CD14-positive monocyte (primary cell): Measurements from ENCODE around the gene TBC1D5. TPM values are rescaled to one million over a fixed set of nuclear protein-coding genes. Genes with fewer than 3 reads are reported as not detected.
A peak's percentile ranks its signal among the peaks of the same experiment; 100 is the strongest.

Experiments used
- DNase-seq, 3 donors: peaks; one replicate each; pipeline ENCODE4 v3.0.0-alpha.2; 2011 to 2022
- H2AFZ ChIP-seq: 2 replicates; pipeline ENCODE4 v1.6.0; 2012; ENCODE audit warnings: mild to moderate bottlenecking, low read depth, low read length, inconsistent platforms; ENCODE audit not compliant: insufficient read depth, poor library complexity, severe bottlenecking
- H3K27ac ChIP-seq, 2 donors: 1 replicate in 1 of 2; 2 replicates in 1 of 2; pipeline ENCODE4 v1.5.1; 2012 to 2013; ENCODE audit warnings: low read length in 2 of 2, control low read depth in 1 of 2, inconsistent platforms in 1 of 2, low read depth in 1 of 2, mild to moderate bottlenecking in 1 of 2
- H3K27me3 ChIP-seq, 2 donors: one replicate each; pipeline versions ENCODE4 v1.6.0 to v1.6.1; 2011 to 2013; ENCODE audit warnings: low read length in 2 of 2; ENCODE audit not compliant: control insufficient read depth in 2 of 2, insufficient read depth in 2 of 2
- H3K36me3 ChIP-seq, 2 donors: replicated peaks in 1 of 2; 1 replicate in 1 of 2; 2 replicates in 1 of 2; pipeline versions ENCODE4 v1.5.1 to v1.6.1; 2012 to 2013; ENCODE audit warnings: low read length in 2 of 2, control low read depth in 1 of 2, inconsistent platforms in 1 of 2, mild to moderate bottlenecking in 1 of 2; ENCODE audit not compliant: insufficient read depth in 2 of 2, control insufficient read depth in 1 of 2
- H3K4me1 ChIP-seq, 2 donors: 1 replicate in 1 of 2; 2 replicates in 1 of 2; pipeline versions ENCODE4 v1.5.1 to v1.6.1; 2012 to 2013; ENCODE audit warnings: low read length in 2 of 2, control low read depth in 1 of 2, inconsistent platforms in 1 of 2, mild to moderate bottlenecking in 1 of 2, moderate library complexity in 1 of 2; ENCODE audit not compliant: insufficient read depth in 2 of 2, control insufficient read depth in 1 of 2
- H3K4me2 ChIP-seq: replicated peaks from 2 replicates; pipeline ENCODE3; 2012; ENCODE audit warnings: low read length, moderate library complexity, mild to moderate bottlenecking; ENCODE audit not compliant: poor library complexity, severe bottlenecking; ENCODE audit errors: extremely low read depth
- H3K4me3 ChIP-seq, 3 experiments: fragments of 200-600 bp in 1 of 3; sonication (generic) in 1 of 3; replicated peaks in 1 of 3; 1 replicate in 2 of 3; 2 replicates in 1 of 3; pipeline ENCODE4 v1.5.1; 2011 to 2013; ENCODE audit warnings: low read length in 3 of 3, mild to moderate bottlenecking in 3 of 3, control low read depth in 2 of 3, low read depth in 2 of 3, inconsistent platforms in 1 of 3, moderate library complexity in 1 of 3
- H3K79me2 ChIP-seq: 2 replicates; pipeline ENCODE4 v1.6.0; 2012; ENCODE audit warnings: mild to moderate bottlenecking, control low read depth, inconsistent platforms, low read length, moderate library complexity; ENCODE audit not compliant: insufficient read depth
- H3K9ac ChIP-seq: 2 replicates; pipeline ENCODE4 v1.6.0; 2017; ENCODE audit warnings: low read length, mild to moderate bottlenecking; ENCODE audit not compliant: insufficient read depth, poor library complexity, severe bottlenecking
- H3K9me3 ChIP-seq, 2 donors: replicated peaks in 1 of 2; 1 replicate in 1 of 2; 2 replicates in 1 of 2; pipeline versions ENCODE4 v1.5.1 to v1.6.1; 2012 to 2013; ENCODE audit warnings: low read length in 2 of 2, control low read depth in 1 of 2; ENCODE audit not compliant: control insufficient read depth in 1 of 2, insufficient read depth in 1 of 2
- H4K20me1 ChIP-seq: 2 replicates; pipeline ENCODE4 v1.6.0; 2012; ENCODE audit warnings: mild to moderate bottlenecking, low read length, control low read depth, moderate library complexity; ENCODE audit not compliant: insufficient read depth
- H3K27ac Mint-ChIP-seq, 7 donors: one replicate each; pipeline ENCODE4 v1.8.0; 2020; ENCODE audit warnings: mild to moderate bottlenecking in 7 of 7, mixed read lengths in 7 of 7, moderate library complexity in 6 of 7, inconsistent platforms in 2 of 7
- H3K27me3 Mint-ChIP-seq, 3 donors: one replicate each; pipeline ENCODE4 v1.8.0; 2021 to 2022; ENCODE audit warnings: low read depth in 3 of 3, mild to moderate bottlenecking in 3 of 3, mixed read lengths in 3 of 3, moderate library complexity in 3 of 3, inconsistent platforms in 1 of 3
- H3K36me3 Mint-ChIP-seq, 2 donors: one replicate each; pipeline ENCODE4 v1.8.0; 2020; ENCODE audit warnings: mixed read lengths in 2 of 2, inconsistent platforms in 1 of 2, mild to moderate bottlenecking in 1 of 2
- H3K4me1 Mint-ChIP-seq: one replicate; pipeline ENCODE4 v1.8.0; 2020; ENCODE audit warnings: mild to moderate bottlenecking, mixed read lengths
- H3K4me3 Mint-ChIP-seq, 2 donors: one replicate each; pipeline ENCODE4 v1.8.0; 2020; ENCODE audit warnings: mild to moderate bottlenecking in 2 of 2, mixed read lengths in 2 of 2, moderate library complexity in 1 of 2
- H3K9me3 Mint-ChIP-seq, 7 donors: one replicate each; pipeline ENCODE4 v1.8.0; 2020 to 2022; ENCODE audit warnings: mixed read lengths in 7 of 7, mild to moderate bottlenecking in 6 of 7, moderate library complexity in 6 of 7, inconsistent platforms in 2 of 7
- CTCF ChIP-seq: fragments of 200-600 bp; IDR thresholded peaks from one replicate; pipeline ENCODE4 v1.8.0; 2022; ENCODE audit warnings: antibody characterized with exemption, mild to moderate bottlenecking
- WGBS: methylation state at CpG from one replicate; pipeline ENCODE4 v1.1.5; 2013; ENCODE audit warnings: missing lambda C conversion rate; ENCODE audit not compliant: insufficient coverage; 5-methylcytosine and 5-hydroxymethylcytosine counted together
- intact Hi-C, 2 donors: fragments of 100-400 bp; cut with micrococcal nuclease; formaldehyde crosslinking; loops; one replicate each; pipeline versions ENCODE4 v1.15.0 to v1.15.1; 2023
- polyA plus RNA-seq, 3 donors: library from polyadenylated mRNA; depleted of rRNA in 1 of 3; unstranded in 2 of 3; stranded (reverse) in 1 of 3; fragments of 300-500 nt in 2 of 3; fragments of >200 nt in 1 of 3; fragmentation: Illumina TruSeq in 2 of 3; gene quantifications; 1 replicate in 2 of 3; 2 replicates in 1 of 3; pipeline ENCODE4 v1.2.3, GENCODE V29; 2012 to 2021

Gene TBC1D5
- polyA plus RNA-seq, 3 donors = 17.6 to 35.3 (median 21.0) TPM

- Histone ChIP-seq H3K4me1 (no peaks in the 10 kb centered on the region), H2AFZ (no peak overlapping the region), H3K4me2 (no peak overlapping the region), H3K9me3 (no peaks in the 10 kb centered on the region), H3K4me3 (no peak overlapping the region), H3K27me3 (no peaks in the 10 kb centered on the region), H3K9ac (no peak overlapping the region), H4K20me1 (no peaks in the 10 kb centered on the region), H3K36me3 (peaks cover 0 to 11% of the 10 kb centered on the region in 2 donors), H3K79me2 (no peaks in the 10 kb centered on the region), H3K27ac (no peak overlapping the region)
- WGBS = no CpG with 5 or more reads among the region's 1 CpG
- Mint-ChIP-seq H3K4me3 (no peak overlapping the region), H3K36me3 (peaks cover 32 to 42% of the 10 kb centered on the region in 2 donors), H3K27ac (no peak overlapping the region), H3K27me3 (peaks cover 0 to 2% (median 0%) of the 10 kb centered on the region in 3 donors), H3K9me3 (peaks cover 0 to 12% (median 8%) of the 10 kb centered on the region in 7 donors), H3K4me1 (peaks cover 7% of the 10 kb centered on the region)
- DNase-seq = no peak
- intact Hi-C loops = no loop called here
- TF ChIP-seq CTCF = no peak
Observed at GRCh38 chr3:17218587-17218986, 523.8 kb downstream of the TBC1D5 start.

GRCh38 chr3:17217588-17217987 is 524.8 kb downstream of the TBC1D5 start:
- no peak for DNase-seq
- no peak overlapping the region for H3K4me3 ChIP-seq
- peak overlapping the region in 1 of 7 donors; percentile 2 for H3K27ac Mint-ChIP-seq
- intact Hi-C loops = no loop called here
- H3K36me3 Mint-ChIP-seq = peaks cover 30 to 37% of the 10 kb centered on the region in 2 donors
- H3K4me1 ChIP-seq = no peaks in the 10 kb centered on the region
- peaks cover 0 to 2% (median 0%) of the 10 kb centered on the region in 3 donors for H3K27me3 Mint-ChIP-seq
- no peak overlapping the region for H3K4me2 ChIP-seq
- H3K9me3 Mint-ChIP-seq = peaks cover 0 to 11% (median 7%) of the 10 kb centered on the region in 7 donors
- H4K20me1 ChIP-seq = no peaks in the 10 kb centered on the region
- H3K79me2 ChIP-seq = no peaks in the 10 kb centered on the region
- peaks cover 7% of the 10 kb centered on the region for H3K4me1 Mint-ChIP-seq
- no peak for TF ChIP-seq CTCF
- no peaks in the 10 kb centered on the region for H3K27me3 ChIP-seq
- no peak overlapping the region for H2AFZ ChIP-seq
- H3K4me3 Mint-ChIP-seq = no peak overlapping the region
- no peak overlapping the region for H3K9ac ChIP-seq
- H3K27ac ChIP-seq = no peak overlapping the region
- no peaks in the 10 kb centered on the region for H3K9me3 ChIP-seq
- H3K36me3 ChIP-seq = peaks cover 3 to 20% of the 10 kb centered on the region in 2 donors
